ENCODE measurements around the gene CAMK2A.

CAMK2A gene

GRCh38 chr5:150289551-150290390 lies at the start of gene CAMK2A:
Gene CAMK2A, minus strand, starts transcription at chr5:150289773. Its CDS starts 148 bp downstream, at chr5:150289625.
- DNase-seq (ENCODE audit: low read depth), result no peak

- no peak for DNase-seq (ENCODE audit: low read depth)
Observed at GRCh38 chr5:150339165-150339564, 49.6 kb upstream of the CAMK2A start.

DNA sequence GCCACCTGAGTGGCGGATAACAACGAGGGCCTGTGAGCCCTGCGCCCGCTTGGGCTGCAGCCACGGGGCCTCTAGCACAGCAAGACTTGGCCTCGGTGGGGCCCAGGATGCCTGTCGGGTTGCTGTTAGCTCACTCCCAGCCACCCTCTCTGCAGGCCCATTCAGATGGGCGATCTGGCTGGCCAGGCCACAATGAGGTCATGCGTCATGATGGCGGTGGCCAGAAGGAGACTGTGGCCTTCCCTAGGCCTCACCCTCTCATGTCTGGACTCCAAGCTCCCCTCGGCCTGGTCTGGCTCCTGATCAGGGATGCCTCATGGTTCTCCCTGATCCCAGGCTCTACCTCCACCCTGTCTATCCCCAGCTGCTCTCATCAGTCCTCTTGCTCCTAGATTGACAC lies 49.0 kb upstream of the CAMK2A start:
- no peak for DNase-seq (ENCODE audit: low read depth)

DNA sequence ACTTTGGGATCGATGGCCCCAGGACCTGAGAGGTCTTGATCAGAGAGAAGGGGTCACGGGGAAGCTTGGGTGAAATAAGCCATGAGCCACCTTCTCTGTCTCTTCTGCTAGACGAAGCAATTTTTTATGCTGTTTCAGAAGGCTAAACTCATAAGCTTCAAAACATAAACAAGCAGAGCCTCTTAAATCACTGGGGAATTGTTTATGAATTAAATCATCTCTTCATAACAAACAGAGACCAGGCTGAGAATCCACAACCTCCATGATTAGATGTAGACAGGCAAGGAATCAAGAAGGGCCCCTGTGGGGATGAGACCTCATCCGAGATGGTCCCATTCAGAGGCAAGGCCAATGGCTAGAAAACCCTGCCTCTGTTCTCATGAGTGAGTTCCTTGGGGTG lies 46.2 kb upstream of the CAMK2A start:
- no peak for DNase-seq (ENCODE audit: low read depth)

DNA sequence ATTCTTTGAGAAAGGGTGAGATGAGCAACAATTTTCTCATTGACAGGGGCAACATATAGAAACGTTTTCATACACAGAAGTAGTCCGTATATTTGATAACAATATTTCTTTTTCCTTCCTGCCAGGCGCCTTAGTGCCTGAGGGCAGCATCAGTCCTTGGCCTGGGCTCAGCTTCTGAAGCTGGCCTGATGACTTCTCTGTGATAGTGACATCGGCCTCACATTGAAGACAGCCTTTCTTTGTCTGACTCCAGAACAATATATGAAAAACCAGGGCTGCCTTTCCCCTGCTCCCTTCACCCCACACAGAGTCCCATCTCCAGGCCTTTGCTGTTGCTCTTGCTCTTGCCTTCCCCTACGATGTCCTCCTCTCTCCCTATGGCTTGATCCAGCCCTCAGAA lies 43.8 kb upstream of the CAMK2A start:
- no peak for DNase-seq (ENCODE audit: low read depth)

DNA sequence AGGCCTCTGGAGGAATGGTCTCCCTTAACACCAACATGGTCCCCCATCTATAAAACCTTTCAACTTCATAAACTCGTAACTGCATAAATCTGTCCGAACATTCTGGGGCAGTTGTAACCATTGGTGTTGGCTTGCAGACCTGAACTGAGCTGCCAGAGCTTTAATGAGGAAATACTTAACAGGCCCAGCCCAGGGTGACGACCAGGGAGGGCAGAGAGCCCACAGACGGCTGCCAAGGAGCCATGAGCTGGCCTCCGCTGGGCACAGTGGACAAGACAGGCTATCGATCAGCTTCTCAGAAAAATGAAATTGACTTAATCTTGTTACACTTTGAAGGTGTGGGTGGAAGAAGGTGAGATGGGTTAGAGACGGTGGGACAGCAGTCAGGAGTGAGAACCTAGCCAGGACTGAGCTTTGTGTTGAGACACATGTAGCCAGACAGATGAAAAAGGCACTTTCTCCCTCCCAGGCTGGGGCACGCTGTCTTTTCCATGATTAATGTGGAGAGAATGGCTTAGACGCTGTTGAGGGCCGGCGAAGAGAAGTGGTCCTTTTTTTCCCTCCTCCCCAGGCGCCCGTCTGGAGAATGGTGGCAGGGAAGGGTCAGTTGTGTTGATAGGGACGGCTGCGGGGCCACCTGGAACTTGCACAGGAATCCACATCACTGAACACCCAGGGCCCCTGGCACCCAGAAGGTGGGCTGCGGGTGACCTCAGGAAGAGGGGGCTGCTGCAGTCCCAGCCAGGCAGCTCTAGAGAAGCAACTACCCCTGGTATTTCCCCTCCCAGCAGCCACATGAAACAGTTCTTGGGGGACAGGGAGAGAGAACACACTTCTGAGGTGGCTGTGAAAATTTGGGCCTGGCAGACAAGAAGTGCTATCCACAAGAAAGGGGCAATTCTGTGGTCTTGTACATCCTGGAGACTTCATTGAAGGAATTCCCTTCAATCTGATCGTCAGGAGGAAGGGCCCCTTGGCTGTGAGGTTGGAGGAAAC lies 40.6 kb upstream of the CAMK2A start:
- DNase-seq (ENCODE audit: low read depth), result no peak

DNA sequence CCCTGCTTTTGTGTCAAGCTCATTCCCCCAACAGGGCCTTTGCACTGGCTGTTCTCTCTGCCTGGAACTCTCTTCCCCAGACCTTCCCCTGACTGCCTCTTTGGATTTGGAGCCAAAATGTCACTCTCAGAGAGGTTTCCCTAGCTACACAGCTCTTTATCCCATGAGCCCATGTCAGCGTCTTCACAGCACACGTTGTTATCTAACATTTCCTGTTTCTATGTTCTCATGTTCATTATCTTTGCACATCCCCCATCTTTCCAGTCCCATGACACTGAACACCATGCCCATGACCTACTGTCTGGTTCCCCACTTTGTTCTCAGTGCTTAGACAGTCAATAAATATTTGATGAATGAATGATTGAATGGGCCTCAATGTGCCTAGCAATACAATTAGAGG lies 39.5 kb upstream of the CAMK2A start:
- no peak for DNase-seq (ENCODE audit: low read depth)

DNA sequence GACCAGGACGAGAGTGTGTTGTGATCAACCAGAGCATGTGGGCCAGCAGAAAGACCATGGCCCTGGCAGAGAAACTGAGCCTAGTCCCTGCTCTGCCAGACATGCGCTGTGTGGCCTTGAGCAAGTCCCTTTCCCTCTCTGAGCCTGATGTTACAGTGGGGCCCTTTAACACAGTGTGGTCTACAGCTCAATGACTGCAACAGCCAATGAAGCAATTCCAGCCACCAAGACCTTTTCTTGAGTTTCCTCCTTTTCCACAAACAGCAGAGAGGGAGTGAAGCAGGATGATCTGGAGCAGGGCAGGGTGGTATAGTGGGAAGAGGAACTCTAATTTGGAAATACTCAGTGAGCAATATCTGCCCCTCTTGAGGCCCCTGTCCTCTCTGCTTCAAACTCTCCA lies 38.9 kb upstream of the CAMK2A start:
- no peak for DNase-seq (ENCODE audit: low read depth)

DNA sequence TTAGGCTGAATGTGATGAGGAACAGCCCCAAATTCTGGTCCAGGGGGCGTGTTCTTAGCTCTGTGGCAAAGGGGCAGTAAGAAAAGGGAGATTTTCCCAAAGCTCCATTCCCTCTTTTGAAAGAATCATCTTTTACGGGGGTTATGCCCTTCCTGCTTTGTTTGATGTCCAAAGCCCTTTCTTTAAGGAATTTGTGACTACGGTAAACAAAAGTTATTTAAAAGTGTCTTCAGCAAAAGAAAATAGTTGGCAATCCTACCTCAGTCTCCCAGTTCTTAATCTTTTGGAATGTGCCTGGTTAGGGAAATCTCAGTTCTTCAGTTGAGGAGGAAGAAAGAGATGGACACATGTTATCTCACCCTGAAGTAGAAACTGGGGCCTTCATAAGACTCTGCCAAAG lies 37.6 kb upstream of the CAMK2A start:
- DNase-seq (ENCODE audit: low read depth), result no peak

DNA sequence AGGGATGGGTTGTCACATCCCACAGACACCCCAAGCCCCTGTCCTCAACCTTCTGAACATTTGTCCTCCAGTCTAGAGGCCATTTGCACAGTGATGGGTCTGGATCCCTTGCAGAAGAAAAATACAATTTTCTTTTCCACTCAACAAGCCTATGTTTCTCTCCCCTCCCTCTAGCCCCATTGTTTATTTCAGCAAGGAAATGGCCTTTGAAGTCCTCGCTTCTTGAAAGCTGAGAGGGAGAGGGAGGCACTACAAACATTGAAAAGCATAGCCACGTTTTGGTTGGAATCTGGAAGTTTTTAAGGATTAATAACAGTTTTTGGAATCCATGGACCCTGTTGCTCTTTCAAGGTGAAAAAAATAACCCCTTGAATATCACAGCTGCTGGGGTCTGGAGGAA lies 37.1 kb upstream of the CAMK2A start:
- DNase-seq (ENCODE audit: low read depth), result no peak

GRCh38 chr5:150325426-150325825 lies 35.9 kb upstream of the CAMK2A start:
- no peak for DNase-seq (ENCODE audit: low read depth)

- no peak for DNase-seq (ENCODE audit: low read depth)
Observed at GRCh38 chr5:150323819-150324218, 34.2 kb upstream of the CAMK2A start.

DNA sequence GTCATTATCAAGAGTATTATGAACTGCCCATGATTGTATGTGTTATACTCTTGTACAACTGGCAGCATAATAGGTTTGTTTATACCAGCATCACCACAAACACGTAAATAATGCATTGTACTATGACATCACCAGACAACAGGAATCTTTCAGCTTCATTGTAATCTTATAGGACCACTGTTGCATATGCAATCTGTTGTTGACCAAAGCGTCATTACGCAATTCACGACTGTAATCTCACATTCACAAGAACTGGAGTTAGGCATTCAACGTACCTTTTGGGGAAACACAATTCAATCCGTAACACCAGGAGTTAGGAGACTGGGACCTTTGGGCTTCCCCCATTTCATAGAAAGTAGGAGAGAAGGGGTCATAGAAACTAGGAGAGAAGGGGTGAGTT lies 33.5 kb upstream of the CAMK2A start:
- no peak for DNase-seq (ENCODE audit: low read depth)

DNA sequence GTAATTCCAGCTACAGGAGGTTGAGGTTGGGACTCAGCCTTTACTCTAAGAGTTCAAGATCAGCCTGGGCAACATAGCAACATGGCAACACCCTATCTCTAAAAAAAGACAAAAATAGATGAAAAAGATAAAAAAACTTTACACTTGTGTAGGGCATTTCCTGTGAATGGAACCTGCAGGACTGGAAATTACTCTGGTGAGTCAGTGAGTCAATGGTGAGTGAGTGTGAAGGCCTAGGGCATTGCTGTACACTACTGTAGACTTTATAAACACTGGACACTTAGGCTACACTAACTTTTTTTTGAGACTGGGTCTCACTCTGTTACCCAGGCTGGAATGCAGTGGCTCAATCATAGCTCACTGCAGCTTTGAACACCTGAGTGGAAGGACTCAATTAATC lies 32.6 kb upstream of the CAMK2A start:
- DNase-seq (ENCODE audit: low read depth), result no peak

DNA sequence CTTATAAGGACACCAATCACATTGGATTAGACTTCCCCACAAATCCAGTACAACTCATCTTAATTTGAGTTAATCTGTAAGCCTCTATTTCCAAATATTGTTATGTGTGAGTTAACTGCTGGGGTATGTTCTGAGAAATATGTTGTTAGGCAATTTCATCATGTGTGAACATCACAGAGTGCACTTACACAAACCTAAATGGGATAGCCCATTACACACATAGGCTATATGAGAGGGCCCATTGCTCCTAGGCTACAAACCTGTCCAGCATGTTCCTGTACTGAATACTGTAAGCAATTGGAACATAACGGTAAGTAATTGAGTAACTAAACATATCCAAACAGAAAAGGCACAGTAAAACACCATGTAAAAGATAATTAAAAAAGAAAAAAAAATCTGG lies 32.2 kb upstream of the CAMK2A start:
- no peak for DNase-seq (ENCODE audit: low read depth)

- DNase-seq (ENCODE audit: low read depth), result no peak
Observed at GRCh38 chr5:150321211-150321610, 31.6 kb upstream of the CAMK2A start.

- no peak for DNase-seq (ENCODE audit: low read depth)
Observed at GRCh38 chr5:150320044-150320613, 30.6 kb upstream of the CAMK2A start.

DNA sequence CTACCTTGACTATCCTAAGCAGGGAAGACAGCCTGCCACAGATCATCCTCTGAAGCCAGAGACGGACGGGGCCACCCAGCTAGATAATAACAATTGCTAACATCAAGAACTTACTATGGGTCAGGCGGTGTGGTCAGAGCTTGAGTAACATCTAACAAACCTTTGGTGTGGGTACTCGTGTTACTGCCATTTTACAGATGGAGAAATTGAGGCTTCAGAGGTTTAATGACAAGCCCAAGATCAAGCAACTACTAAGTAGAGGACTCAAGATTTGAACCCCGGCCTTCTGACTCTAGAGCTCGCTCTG lies 29.9 kb upstream of the CAMK2A start:
- DNase-seq (ENCODE audit: low read depth), result no peak

DNA sequence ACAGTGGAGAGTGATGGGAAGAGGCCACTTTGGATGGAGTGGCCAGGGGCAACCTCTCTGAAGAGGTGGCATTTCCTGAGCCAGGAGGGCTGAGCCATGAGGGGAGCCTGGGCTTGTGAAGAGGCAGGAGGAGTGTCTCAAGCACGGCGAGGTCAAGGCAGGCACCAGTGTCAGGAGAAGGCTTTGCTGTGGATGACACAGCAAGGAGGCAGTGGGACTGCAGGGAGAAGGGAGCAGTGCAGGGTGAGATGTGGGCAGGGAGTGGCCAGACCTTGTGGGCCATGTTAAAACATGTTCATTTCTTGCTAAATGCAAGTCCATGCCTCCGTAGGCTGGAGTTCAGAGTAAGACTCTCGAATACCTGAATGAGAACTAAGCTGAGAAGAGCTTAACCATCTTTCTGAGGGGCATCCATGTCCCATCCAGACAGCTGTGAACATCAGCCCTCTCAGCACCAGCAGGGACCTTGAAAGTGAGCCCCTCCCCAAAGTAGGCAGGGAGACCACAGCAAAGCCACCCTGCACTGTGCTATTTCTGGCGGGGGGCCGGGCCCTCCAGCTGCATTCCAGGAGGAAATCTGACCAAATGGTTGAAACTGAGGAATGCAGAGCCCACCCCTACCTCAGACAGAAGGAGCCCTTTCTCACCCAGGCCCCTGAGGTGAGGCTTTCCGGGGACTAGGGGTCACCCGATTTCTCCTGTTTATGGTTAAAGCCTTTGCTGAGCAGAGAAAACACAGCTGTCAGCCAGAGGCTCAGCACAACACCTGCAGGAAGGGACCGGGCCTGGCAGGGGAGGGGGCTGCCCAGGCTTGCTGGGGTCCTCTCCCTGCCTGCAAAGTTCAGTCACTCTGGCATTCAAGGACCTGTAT lies 29.3 kb upstream of the CAMK2A start:
- DNase-seq (ENCODE audit: low read depth), result no peak

GRCh38 chr5:150317048-150318003 lies 27.8 kb upstream of the CAMK2A start:
- DNase-seq (ENCODE audit: low read depth), result no peak

DNA sequence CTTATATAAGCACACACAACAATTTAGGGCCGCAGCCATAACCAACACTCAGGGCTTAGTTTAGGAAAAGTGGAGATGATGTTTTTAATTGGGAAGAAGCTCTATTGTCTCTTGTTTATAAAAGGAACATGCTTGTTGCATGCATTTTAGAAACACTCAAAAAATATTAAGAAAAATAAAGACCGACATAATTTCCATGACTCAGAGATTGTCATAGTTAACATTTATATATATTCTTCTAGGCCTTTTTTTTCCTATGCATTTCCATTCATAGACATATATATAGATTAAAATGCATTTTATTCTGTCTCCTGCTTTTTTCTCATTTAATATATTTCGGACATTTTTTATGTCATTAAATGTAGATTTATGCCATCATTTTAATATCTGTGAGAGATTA lies 26.7 kb upstream of the CAMK2A start:
- no peak for DNase-seq (ENCODE audit: low read depth)

Data from stimulated activated CD8-positive, alpha-beta memory T cell treated with anti-CD3 and anti-CD28 coated beads, Interleukin-12 subunit alpha, Interleukin-12 subunit beta, amount 100 ng/mL, for 1 hour (primary cell).